ENCODE data around the gene EPB41. TPM values are rescaled to one million over a fixed set of nuclear protein-coding genes. Genes with fewer than 3 reads are reported as not detected.
"Not testable (repeated sequence)": the region's sequence is repeated elsewhere in the genome, so short reads cannot be mapped to it uniquely, and the experiment has no call there.

Gene EPB41
- total RNA-seq, 2 donors from 2014 or later: 50.7 to 60.5 TPM

GRCh38 chr1:29044010-29044409, 129.6 kb downstream of the EPB41 start:
- ATAC-seq (no peak), DNase-seq (ENCODE audit: low spot score) (no peak)
- Mint-ChIP-seq H3K4me1 (ENCODE audit: low read depth in 2 of 2) (no peaks in the 10 kb centered on the region), H3K27me3 (no peaks in the 10 kb centered on the region), H3K4me3 (no peak overlapping the region), H3K36me3 (no peaks in the 10 kb centered on the region), H3K9me3 (no peaks in the 10 kb centered on the region), H3K27ac (no peak overlapping the region)

- H3K9me3 Mint-ChIP-seq; H3K36me3 Mint-ChIP-seq; DNase-seq (ENCODE audit: low spot score); H3K4me3 Mint-ChIP-seq; H3K4me1 Mint-ChIP-seq (ENCODE audit: low read depth in 2 of 2); H3K27ac Mint-ChIP-seq; ATAC-seq; H3K27me3 Mint-ChIP-seq: not testable (repeated sequence)
These were observed 131.3 kb downstream of the EPB41 start for GRCh38 chr1:29045663-29046062.

- Mint-ChIP-seq H3K9me3 (no peaks in the 10 kb centered on the region), H3K4me1 (ENCODE audit: low read depth in 2 of 2) (no peaks in the 10 kb centered on the region), H3K27me3 (no peaks in the 10 kb centered on the region), H3K27ac (no peak overlapping the region), H3K4me3 (no peak overlapping the region), H3K36me3 (no peaks in the 10 kb centered on the region)
- DNase-seq (ENCODE audit: low spot score) (no peak), ATAC-seq (no peak)
These were observed 132.8 kb downstream of the EPB41 start for GRCh38 chr1:29047142-29047541.

GRCh38 chr1:29050166-29050565, 135.8 kb downstream of the EPB41 start:
- no peak for ATAC-seq
- H3K4me1 Mint-ChIP-seq (ENCODE audit: low read depth in 2 of 2): no peaks in the 10 kb centered on the region
- H3K9me3 Mint-ChIP-seq: no peaks in the 10 kb centered on the region
- no peaks in the 10 kb centered on the region for H3K27me3 Mint-ChIP-seq
- no peaks in the 10 kb centered on the region for H3K36me3 Mint-ChIP-seq
- H3K4me3 Mint-ChIP-seq: no peak overlapping the region
- no peak for DNase-seq (ENCODE audit: low spot score)
- H3K27ac Mint-ChIP-seq: no peak overlapping the region

- H3K36me3 Mint-ChIP-seq: no peaks in the 10 kb centered on the region
- H3K27ac Mint-ChIP-seq: no peak overlapping the region
- DNase-seq (ENCODE audit: low spot score) (no peak), ATAC-seq (no peak)
- H3K9me3 Mint-ChIP-seq: no peaks in the 10 kb centered on the region
- no peaks in the 10 kb centered on the region for H3K27me3 Mint-ChIP-seq
- H3K4me1 Mint-ChIP-seq (ENCODE audit: low read depth in 2 of 2): no peaks in the 10 kb centered on the region
- H3K4me3 Mint-ChIP-seq: no peak overlapping the region
These were observed 137.7 kb downstream of the EPB41 start for GRCh38 chr1:29052100-29052499.

GRCh38 chr1:29052941-29053340, 138.6 kb downstream of the EPB41 start:
- H3K27ac Mint-ChIP-seq: no peak overlapping the region
- H3K27me3 Mint-ChIP-seq: no peaks in the 10 kb centered on the region
- no peaks in the 10 kb centered on the region for H3K36me3 Mint-ChIP-seq
- ATAC-seq (no peak), DNase-seq (ENCODE audit: low spot score) (no peak)
- no peaks in the 10 kb centered on the region for H3K9me3 Mint-ChIP-seq
- no peaks in the 10 kb centered on the region for H3K4me1 Mint-ChIP-seq (ENCODE audit: low read depth in 2 of 2)
- no peak overlapping the region for H3K4me3 Mint-ChIP-seq

GRCh38 chr1:29055160-29055559, 140.8 kb downstream of the EPB41 start:
- DNase-seq (ENCODE audit: low spot score) (no peak), ATAC-seq (no peak)
- Mint-ChIP-seq H3K4me3 (no peak overlapping the region), H3K9me3 (no peaks in the 10 kb centered on the region), H3K4me1 (ENCODE audit: low read depth in 2 of 2) (no peaks in the 10 kb centered on the region), H3K27me3 (no peaks in the 10 kb centered on the region), H3K36me3 (no peaks in the 10 kb centered on the region), H3K27ac (no peak overlapping the region)

GRCh38 chr1:29056256-29056655, 141.9 kb downstream of the EPB41 start:
- no peak for DNase-seq (ENCODE audit: low spot score)
- H3K4me3 Mint-ChIP-seq: no peak overlapping the region
- no peaks in the 10 kb centered on the region for H3K9me3 Mint-ChIP-seq
- no peak overlapping the region for H3K27ac Mint-ChIP-seq
- H3K4me1 Mint-ChIP-seq (ENCODE audit: low read depth in 2 of 2): no peaks in the 10 kb centered on the region
- H3K27me3 Mint-ChIP-seq: no peaks in the 10 kb centered on the region
- no peaks in the 10 kb centered on the region for H3K36me3 Mint-ChIP-seq
- no peak for ATAC-seq

- Mint-ChIP-seq H3K27ac (no peak overlapping the region), H3K36me3 (no peaks in the 10 kb centered on the region), H3K4me1 (ENCODE audit: low read depth in 2 of 2) (peaks cover 0 to 2% of the 10 kb centered on the region in 2 donors), H3K4me3 (no peak overlapping the region), H3K9me3 (no peaks in the 10 kb centered on the region), H3K27me3 (no peaks in the 10 kb centered on the region)
- DNase-seq (ENCODE audit: low spot score) (no peak), ATAC-seq (no peak)
These were observed 143.3 kb downstream of the EPB41 start for GRCh38 chr1:29057700-29058099.

- Mint-ChIP-seq H3K36me3 (peaks cover 8% of the 10 kb centered on the region), H3K27me3 (no peaks in the 10 kb centered on the region), H3K9me3 (no peaks in the 10 kb centered on the region), H3K4me1 (ENCODE audit: low read depth in 2 of 2) (peaks cover 0 to 2% of the 10 kb centered on the region in 2 donors), H3K27ac (peak overlapping the region in 1 of 2 donors; percentile 79), H3K4me3 (no peak overlapping the region)
- DNase-seq (ENCODE audit: low spot score) (no peak), ATAC-seq (no peak)
These were observed 148.0 kb downstream of the EPB41 start for GRCh38 chr1:29062157-29062942.

- H3K27ac Mint-ChIP-seq: peak overlapping the region in 1 of 2 donors; percentile 30
- H3K4me1 Mint-ChIP-seq (ENCODE audit: low read depth in 2 of 2): peaks cover 0 to 6% of the 10 kb centered on the region in 2 donors
- no peaks in the 10 kb centered on the region for H3K9me3 Mint-ChIP-seq
- H3K36me3 Mint-ChIP-seq: peaks cover 8% of the 10 kb centered on the region
- ATAC-seq: no peak
- no peak for DNase-seq (ENCODE audit: low spot score)
- no peak overlapping the region for H3K4me3 Mint-ChIP-seq
- no peaks in the 10 kb centered on the region for H3K27me3 Mint-ChIP-seq
These were observed 149.7 kb downstream of the EPB41 start for GRCh38 chr1:29064064-29064463.

- ATAC-seq (no peak), DNase-seq (ENCODE audit: low spot score) (no peak)
- Mint-ChIP-seq H3K36me3 (no peaks in the 10 kb centered on the region), H3K27me3 (no peaks in the 10 kb centered on the region), H3K9me3 (no peaks in the 10 kb centered on the region), H3K4me3 (no peak overlapping the region), H3K27ac (no peak overlapping the region), H3K4me1 (ENCODE audit: low read depth in 2 of 2) (no peaks in the 10 kb centered on the region)
These were observed 162.8 kb downstream of the EPB41 start for GRCh38 chr1:29077155-29077554.

- ATAC-seq; H3K27me3 Mint-ChIP-seq; DNase-seq (ENCODE audit: low spot score); H3K27ac Mint-ChIP-seq; H3K36me3 Mint-ChIP-seq; H3K4me3 Mint-ChIP-seq; H3K4me1 Mint-ChIP-seq (ENCODE audit: low read depth in 2 of 2); H3K9me3 Mint-ChIP-seq: not testable (repeated sequence)
These were observed 165.7 kb downstream of the EPB41 start for GRCh38 chr1:29079916-29080629.

- H3K4me3 Mint-ChIP-seq: no peak overlapping the region
- no peaks in the 10 kb centered on the region for H3K4me1 Mint-ChIP-seq (ENCODE audit: low read depth in 2 of 2)
- ATAC-seq (no peak), DNase-seq (ENCODE audit: low spot score) (no peak)
- no peaks in the 10 kb centered on the region for H3K36me3 Mint-ChIP-seq
- H3K27ac Mint-ChIP-seq: peak overlapping the region in 1 of 2 donors; percentile 15
- no peaks in the 10 kb centered on the region for H3K9me3 Mint-ChIP-seq
- H3K27me3 Mint-ChIP-seq: no peaks in the 10 kb centered on the region
These were observed 166.8 kb downstream of the EPB41 start for GRCh38 chr1:29081201-29081600.
